HepG2 (cell line): ENCODE results near the gene ZBTB46. TPM values are rescaled to one million over a fixed set of nuclear protein-coding genes. Genes with fewer than 3 reads are reported as not detected.

Experiments
- AKAP8 ChIP-seq: sonication (generic); formaldehyde crosslinking; IDR thresholded peaks from 2 replicates; pipeline ENCODE4 v1.5.1; 2020; ENCODE audit warnings: mild to moderate bottlenecking, missing genetic modification reagents
- CEBPB ChIP-seq: IDR thresholded peaks from 2 replicates; pipeline ENCODE4 v1.6.1; 2011; ENCODE audit warnings: low read depth, low read length, improper control_type of control experiment, borderline replicate concordance
- EEA1 ChIP-seq: sonication (generic); formaldehyde crosslinking; IDR thresholded peaks from 2 replicates; pipeline ENCODE4 v1.5.1; 2020; ENCODE audit warnings: mild to moderate bottlenecking, missing genetic modification reagents, borderline replicate concordance
- HBP1 ChIP-seq: IDR thresholded peaks from 2 replicates; pipeline ENCODE4 v1.6.1; 2016; ENCODE audit warnings: low read depth, control low read depth
- HMG20B ChIP-seq: conservative IDR thresholded peaks from 2 replicates; pipeline ENCODE4 v1.6.1; 2016; ENCODE audit warnings: missing genetic modification reagents, missing compliant biosample characterization
- HNF1B ChIP-seq: sonication (generic); formaldehyde crosslinking; IDR thresholded peaks from 2 replicates; pipeline ENCODE4 v1.5.1; 2020; ENCODE audit warnings: mild to moderate bottlenecking, moderate library complexity, missing genetic modification reagents
- KDM6A ChIP-seq: IDR thresholded peaks from 2 replicates; pipeline ENCODE4 v1.6.1; 2016; ENCODE audit warnings: low read depth
- NFKB2 ChIP-seq: sonication (generic); formaldehyde crosslinking; IDR thresholded peaks from 2 replicates; pipeline ENCODE4 v1.4.0; 2020; ENCODE audit warnings: missing genetic modification reagents, borderline replicate concordance
- NR2F6 ChIP-seq, 2 experiments: IDR thresholded peaks; 2 replicates each; pipeline ENCODE4 v1.6.1; 2016; ENCODE audit warnings: antibody characterized with exemption in 1 of 2, mild to moderate bottlenecking in 1 of 2
- RBM22 ChIP-seq: fragments of 200-400 bp; formaldehyde crosslinking; optimal IDR thresholded peaks from 2 replicates; pipeline ENCODE3; 2017; ENCODE audit warnings: mild to moderate bottlenecking, low read length, moderate library complexity
- REL ChIP-seq: sonication (generic); formaldehyde crosslinking; conservative IDR thresholded peaks from 2 replicates; pipeline ENCODE4 v1.8.0; 2022; ENCODE audit warnings: mild to moderate bottlenecking, missing genetic modification reagents, moderate library complexity
- SALL1 ChIP-seq: sonication (generic); formaldehyde crosslinking; IDR thresholded peaks from 2 replicates; pipeline ENCODE4 v1.8.0; 2022; ENCODE audit warnings: mild to moderate bottlenecking, missing genetic modification reagents
- SIX4 ChIP-seq: sonication (generic); formaldehyde crosslinking; IDR thresholded peaks from 2 replicates; pipeline ENCODE4 v1.4.0; 2020; ENCODE audit warnings: missing genetic modification reagents
- SOX5 ChIP-seq: IDR thresholded peaks from 2 replicates; pipeline ENCODE4 v1.6.1; 2016; ENCODE audit warnings: borderline replicate concordance
- ZFAT ChIP-seq: sonication (generic); formaldehyde crosslinking; conservative IDR thresholded peaks from 2 replicates; pipeline ENCODE4 v1.8.1; 2023; ENCODE audit warnings: missing genetic modification reagents, inconsistent platforms
- ZFP1 ChIP-seq: IDR thresholded peaks from 2 replicates; pipeline ENCODE4 v1.6.1; 2016
- ZNF503 ChIP-seq: sonication (generic); formaldehyde crosslinking; IDR thresholded peaks from 2 replicates; pipeline ENCODE4 v1.4.0; 2020; ENCODE audit warnings: missing genetic modification reagents
- ZNF644 ChIP-seq: IDR thresholded peaks from 2 replicates; pipeline ENCODE4 v1.6.1; 2016; ENCODE audit warnings: low read depth
- ZNF646 ChIP-seq: sonication (generic); formaldehyde crosslinking; IDR thresholded peaks from 2 replicates; pipeline ENCODE4 v1.9.0; 2021; ENCODE audit warnings: mild to moderate bottlenecking, missing genetic modification reagents
- ZNF878 ChIP-seq: sonication (generic); formaldehyde crosslinking; IDR thresholded peaks from 2 replicates; pipeline ENCODE4 v1.8.1; 2023; ENCODE audit warnings: mild to moderate bottlenecking, missing genetic modification reagents, moderate library complexity
- ZSCAN20 ChIP-seq: sonication (generic); formaldehyde crosslinking; IDR thresholded peaks from 2 replicates; pipeline ENCODE4 v1.4.0; 2020; ENCODE audit warnings: missing genetic modification reagents, mild to moderate bottlenecking, borderline replicate concordance
- polyA plus RNA-seq, 8 experiments: library from polyadenylated mRNA; depleted of rRNA in 3 of 8; stranded (reverse) in 7 of 8; unstranded in 1 of 8; fragments of >200 nt; fragmentation: Illumina TruSeq in 4 of 8; extraction: Trizol in 4 of 8; gene quantifications; 2 replicates each; pipeline versions ENCODE4 v1.2.1 to v1.2.3, GENCODE V29; 2011 to 2016; ENCODE audit warnings: low read depth in 4 of 8, missing spikeins in 1 of 8, mixed read lengths in 1 of 8; ENCODE audit not compliant: insufficient read depth in 1 of 8
- total RNA-seq, 5 experiments: library from RNA; depleted of rRNA; stranded (reverse); fragments of >200 nt; fragmentation: Illumina TruSeq; extraction: Trizol; gene quantifications; 2 replicates each; pipeline ENCODE4 v1.2.3, GENCODE V29; 2016; ENCODE audit warnings: low read depth in 1 of 5

ZBTB46 gene
- total and polyA plus RNA-seq, 2 of the 13 experiments (the other 11 are each of a cell fraction or from before 2014, with no cell fraction given), result 1.6 to 13.5 TPM

- TF ChIP-seq HNF1B (CRISPR knock-in tag) (no peak), KDM6A (CRISPR knock-in tag) (no peak), RBM22 (no peak), ZSCAN20 (no peak), SALL1 (CRISPR knock-in tag) (no peak), CEBPB (no peak), EEA1 (no peak), ZFP1 (CRISPR knock-in tag) (no peak), HBP1 (no peak), SIX4 (CRISPR knock-in tag) (no peak), ZNF644 (CRISPR knock-in tag) (no peak), ZNF878 (CRISPR knock-in tag) (no peak), AKAP8 (CRISPR knock-in tag) (no peak; the same call in none of the 2 replicates), NFKB2 (CRISPR knock-in tag) (no peak), SOX5 (CRISPR knock-in tag) (no peak), NR2F6 (IDR thresholded peaks at IDR 0.05) (no peak), NR2F6 (CRISPR knock-in tag; IDR thresholded peaks at IDR 0.05) (no peak), REL (CRISPR knock-in tag) (no peak), ZFAT (CRISPR knock-in tag) (no peak), ZNF503 (CRISPR knock-in tag) (no peak), ZNF646 (CRISPR knock-in tag) (no peak), HMG20B (no peak)
These were observed 23.8 kb upstream of the ZBTB46 start (continued) for GRCh38 chr20:63854766-63855362.
